GM19395 (cell line): ENCODE measurements around the gene SAMD1.
A peak's percentile ranks its signal among the peaks of the same experiment; 100 is the strongest.

ENCODE experiments used
- ATAC-seq: cut with Tn5 transposase; IDR thresholded peaks from one replicate; pipeline ENCODE4 v1.9.1; 2021; ENCODE audit warnings: mild to moderate bottlenecking, moderate library complexity; ENCODE audit not compliant: unreplicated experiment

SAMD1 gene

DNA sequence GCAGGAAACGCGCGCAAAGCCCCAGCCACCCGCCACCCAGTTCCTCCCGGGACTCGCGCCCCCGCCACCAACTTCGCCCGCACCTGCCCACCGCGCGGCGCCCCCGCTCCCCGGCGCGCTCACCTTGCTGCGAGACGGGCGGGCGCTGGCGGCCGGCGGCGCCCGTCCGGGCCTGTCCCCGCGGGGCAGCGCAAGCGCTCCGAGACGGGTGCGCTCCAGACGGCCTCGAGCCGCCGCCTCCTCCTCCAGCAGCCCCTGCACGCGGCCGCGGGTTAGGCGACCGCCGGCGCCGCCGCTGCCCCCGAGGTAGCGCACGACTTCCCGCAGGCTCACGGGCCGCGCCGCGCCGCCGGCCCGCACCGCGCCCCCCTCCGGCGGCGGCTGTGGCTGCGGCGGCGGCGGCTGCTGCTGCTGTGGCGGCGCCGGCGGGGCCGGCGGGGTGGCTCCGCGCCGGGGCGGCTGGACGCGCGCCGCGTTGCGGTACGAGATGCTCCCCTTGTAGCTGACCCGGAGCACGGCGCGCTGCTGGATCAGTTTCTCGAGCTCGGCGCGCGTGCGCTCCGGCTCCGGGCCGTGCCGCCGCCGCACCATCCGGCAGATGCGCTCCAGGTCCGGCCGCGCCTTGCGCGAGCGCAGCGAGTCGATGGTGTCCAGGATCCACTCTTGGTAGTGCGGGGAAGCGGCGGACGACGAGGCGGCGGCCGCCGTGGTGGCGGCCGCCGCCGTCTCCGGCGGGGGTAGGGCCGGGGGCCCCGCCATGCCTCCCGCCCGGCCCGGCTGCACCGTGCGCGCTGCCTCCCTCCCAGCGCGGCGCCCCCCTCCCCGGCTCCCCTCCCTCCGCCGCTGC lies 666 bp downstream of the SAMD1 start:
- no peak for ATAC-seq

- no peak for ATAC-seq
Observed at GRCh38 chr19:14089412-14089661, 1.2 kb downstream of the SAMD1 start.

- no peak for ATAC-seq
Observed at GRCh38 chr19:14088634-14089411, 1.7 kb downstream of the SAMD1 start.

- no peak for ATAC-seq
Observed at GRCh38 chr19:14086098-14086497, 4.5 kb downstream of the SAMD1 start.

DNA sequence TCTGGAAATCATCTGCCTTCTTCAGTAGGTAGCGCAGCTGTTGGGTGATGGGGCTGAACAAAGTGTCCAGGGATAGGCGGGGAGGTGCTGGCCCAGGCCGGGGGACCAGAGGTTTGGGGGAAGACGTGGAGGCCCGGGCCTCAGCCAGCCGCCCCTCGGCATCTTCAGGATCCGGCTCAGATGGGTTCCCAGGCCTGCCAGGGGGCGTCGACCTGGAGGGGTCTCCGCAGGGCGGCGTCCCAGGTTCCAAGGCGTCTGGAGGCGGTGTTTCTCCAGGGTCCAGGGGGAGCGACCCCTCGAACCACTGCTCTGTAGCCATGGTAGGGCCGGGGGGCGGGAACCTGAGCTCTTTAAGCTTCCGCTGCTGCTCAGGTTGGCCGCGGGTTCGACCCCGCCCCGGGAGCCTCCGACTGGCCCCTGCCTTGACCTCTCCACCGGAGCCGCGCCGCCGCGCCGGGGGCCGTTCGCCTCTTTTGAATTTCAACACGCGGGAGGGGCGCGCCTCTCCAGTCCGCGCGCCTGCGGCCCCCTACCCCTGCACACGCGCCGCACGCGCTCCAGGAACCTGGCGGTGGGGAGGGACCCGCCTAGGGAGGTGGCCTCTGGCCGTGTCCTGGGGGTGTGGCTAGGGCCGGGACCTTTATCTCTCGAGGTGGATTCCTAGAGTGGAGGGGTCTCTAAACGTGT lies 5.1 kb downstream of the SAMD1 start, which contains the start of gene C19orf67:
TSS of gene C19orf67 (minus strand) at position 475 of the 687 bp plus-strand sequence. CDS start at position 319, 156 bp downstream.
- no peak for ATAC-seq

GRCh38 chr19:14082675-14082960 lies 7.9 kb downstream of the SAMD1 start:
- ATAC-seq, result no peak

GRCh38 chr19:14081797-14082674 lies 8.5 kb downstream of the SAMD1 start:
- peak; percentile 13 for ATAC-seq

DNA sequence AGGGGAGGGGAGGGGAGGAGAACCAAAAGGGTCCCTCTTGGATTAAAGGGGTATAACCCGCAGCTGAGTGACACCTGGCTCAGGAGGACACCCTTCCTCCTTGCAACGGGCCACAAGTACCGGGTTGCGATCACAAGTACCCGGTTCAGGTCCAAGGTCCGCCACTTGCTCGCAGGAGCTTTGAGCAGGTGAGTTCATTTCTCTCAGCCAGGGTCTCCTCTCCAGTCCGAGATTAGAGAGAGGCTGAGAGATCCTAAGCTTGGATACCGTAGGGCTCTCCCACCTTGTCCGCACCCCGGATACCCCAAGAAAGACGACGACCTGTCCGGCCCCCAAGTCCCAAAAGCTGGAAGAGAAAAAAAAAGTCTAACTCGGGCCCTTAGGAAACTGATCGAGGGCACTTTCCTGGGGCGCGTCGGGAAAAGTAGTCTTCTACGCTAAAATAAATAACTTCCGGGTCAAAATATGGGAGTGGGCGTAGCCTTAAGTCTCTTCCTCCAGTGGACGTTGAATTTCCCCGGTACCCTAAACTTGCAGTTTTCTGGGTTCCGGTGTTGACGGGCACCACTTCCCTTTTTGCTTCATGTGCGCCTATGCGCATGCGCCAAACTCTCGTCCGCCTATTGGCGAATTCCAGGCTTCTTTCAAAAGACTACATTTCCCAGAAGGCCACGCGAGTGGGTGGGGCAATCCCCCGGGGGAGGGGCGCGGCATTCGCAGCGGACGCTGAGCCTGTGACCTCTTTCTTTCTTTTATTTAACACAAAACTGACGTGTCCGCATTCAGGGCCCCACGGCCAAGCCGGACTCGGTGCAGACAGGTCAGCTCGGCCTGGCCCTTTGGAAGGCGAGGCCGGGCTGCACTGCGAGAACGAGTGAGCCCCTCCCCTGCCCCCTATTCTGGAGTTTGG lies 9.4 kb downstream of the SAMD1 start:
- peak; percentile 83 for ATAC-seq

- no peak for ATAC-seq
Observed at GRCh38 chr19:14078411-14078810, 12.1 kb downstream of the SAMD1 start.

DNA sequence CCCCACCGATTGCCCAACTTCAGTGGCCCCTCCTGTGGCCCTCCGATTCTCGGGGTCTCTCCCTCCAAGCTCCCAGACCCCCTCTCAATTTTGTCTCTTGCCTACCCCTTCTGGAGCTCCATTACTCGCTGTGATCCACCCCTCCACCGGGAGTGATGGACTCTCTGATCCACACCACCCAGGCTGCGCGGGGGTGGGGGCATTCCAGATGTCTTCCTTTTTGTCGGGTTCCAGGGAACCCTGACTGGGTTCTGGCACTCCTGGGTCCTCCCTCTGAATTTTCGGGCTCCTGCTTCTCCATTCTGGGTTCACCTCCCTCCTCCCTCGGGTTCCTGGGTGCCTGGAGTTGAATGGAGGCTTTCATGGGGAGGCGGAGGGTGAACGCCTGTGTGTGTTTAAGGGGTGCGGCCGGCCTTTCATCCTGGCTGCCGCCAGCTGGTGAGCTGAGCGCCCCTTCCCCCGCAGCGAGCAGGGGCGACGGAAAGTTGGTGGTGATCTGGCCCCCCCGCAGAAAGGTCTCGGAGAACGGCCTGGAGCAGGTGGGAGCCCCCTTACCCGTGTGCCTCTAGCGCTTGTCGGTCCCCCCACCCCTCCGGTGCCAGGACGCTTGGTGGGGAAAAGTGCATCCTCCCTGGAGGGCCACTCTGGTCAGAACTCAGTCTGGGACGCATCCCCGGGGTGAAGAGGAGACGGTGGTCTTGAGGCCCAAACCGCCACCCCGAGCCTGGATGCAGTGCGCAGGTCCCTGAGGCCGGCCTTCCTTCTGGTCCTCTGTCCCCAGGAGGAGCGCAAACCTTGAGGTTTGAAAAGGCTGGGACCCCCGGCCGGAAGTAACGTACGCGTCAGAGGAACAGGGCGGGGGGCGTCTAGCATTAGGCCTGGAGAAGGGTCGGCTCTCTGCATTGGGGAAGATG lies 16.4 kb downstream of the SAMD1 start:
- ATAC-seq, result no peak

GRCh38 chr19:14073261-14073924 lies 17.2 kb downstream of the SAMD1 start:
- no peak for ATAC-seq

- no peak for ATAC-seq
Observed at GRCh38 chr19:14072535-14073260, 17.9 kb downstream of the SAMD1 start, which contains the start of gene MISP3. Gene MISP3 (plus strand): TSS chr19:14072786. CDS start chr19:14073310, 524 bp downstream.

DNA sequence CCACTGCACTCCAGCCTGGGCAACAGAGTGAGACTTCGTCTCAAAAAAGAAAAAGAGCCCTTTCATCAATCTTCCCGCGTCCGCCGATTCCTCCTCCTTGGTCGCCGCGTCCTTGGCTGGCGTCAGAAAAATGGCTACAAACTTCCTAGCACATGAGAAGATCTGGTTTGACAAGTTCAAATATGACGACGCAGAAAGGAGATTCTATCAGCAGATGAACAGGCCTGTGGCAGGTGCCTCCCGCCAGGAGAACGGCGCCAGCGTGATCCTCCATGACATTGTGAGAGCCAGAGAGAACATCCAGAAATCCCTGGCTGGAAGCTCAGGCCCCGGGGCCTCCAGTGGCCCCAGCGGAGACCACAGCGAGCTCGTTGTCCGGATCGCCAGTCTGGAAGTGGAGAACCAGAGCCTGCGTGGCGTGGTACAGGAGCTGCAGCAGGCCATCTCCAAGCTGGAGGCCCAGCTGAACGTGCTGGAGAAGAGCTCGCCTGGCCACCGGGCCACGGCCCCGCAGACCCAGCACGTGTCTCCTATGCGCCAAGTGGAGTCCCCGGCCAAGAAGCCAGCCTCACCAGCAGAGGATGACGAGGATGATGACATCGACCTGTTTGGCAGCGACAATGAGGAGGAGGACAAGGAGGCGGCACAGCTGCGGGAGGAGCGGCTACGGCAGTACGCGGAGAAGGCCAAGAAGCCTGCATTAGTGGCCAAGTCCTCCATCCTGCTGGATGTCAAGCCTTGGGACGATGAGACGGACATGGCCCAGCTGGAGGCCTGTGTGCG lies 20.1 kb downstream of the SAMD1 start:
- no peak for ATAC-seq

DNA sequence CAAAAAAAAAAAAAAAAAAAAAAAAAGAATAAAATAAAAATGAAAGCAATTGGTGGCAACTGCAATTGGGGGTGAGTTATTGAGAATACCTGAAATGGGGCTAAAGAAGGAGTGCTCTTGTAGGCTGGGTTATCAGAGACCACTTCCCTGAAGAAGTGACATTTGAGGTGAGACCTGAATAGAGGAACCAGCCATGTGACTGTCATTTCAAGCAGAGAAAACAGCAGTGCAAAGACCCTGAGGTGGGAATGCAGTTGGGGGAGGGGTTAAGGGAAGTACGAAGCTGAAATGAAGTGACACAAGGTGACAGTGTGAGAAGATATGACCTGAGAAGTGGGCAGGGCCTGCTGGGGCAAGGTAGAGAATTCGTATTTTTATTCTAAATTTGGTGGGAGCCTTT lies 24.4 kb downstream of the SAMD1 start:
- no peak for ATAC-seq

DNA sequence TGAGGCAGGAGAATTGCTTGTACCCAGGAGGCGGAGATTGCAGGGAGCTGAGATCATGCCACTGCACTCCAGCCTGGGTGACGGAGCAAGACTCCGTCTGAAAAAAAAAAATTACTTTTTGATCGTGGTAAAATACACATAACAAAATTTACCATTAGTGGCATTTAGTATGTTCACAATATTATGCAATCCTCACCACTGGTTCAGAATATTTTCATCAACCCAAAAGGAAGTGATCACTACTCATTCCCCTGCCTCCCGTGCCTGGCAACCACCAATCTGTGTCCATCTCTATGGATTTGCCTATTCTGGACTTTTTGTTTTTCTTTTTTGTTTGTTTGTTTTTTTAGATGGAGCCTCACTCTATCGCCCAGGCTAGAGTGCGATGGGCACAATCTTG lies 27.4 kb downstream of the SAMD1 start:
- ATAC-seq, result no peak

DNA sequence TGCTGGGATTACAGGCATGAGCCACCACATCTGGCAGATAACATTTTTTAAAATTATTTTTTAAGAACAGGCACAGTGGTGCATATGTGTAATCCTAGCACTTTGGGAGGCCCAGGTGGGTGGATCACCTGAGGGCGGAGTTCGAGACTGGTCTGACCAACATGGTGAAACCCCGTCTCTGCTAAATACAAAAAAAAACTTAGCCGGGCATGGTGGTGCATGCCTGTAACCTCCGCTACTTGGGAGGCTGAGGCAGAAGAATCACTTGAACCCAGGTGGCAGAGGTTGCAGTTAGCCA lies 28.0 kb downstream of the SAMD1 start:
- no peak for ATAC-seq
